SK-MEL-5 (cell line): ENCODE measurements around the gene TLE2. TPM values are rescaled to one million over a fixed set of nuclear protein-coding genes. Genes with fewer than 3 reads are reported as not detected.
"Not testable (repeated sequence)": the region's sequence is repeated elsewhere in the genome, so short reads cannot be mapped to it uniquely, and the experiment has no call there.

Source experiments
- DNase-seq: peaks from one replicate; pipeline ENCODE4 v3.0.0-alpha.2; 2016; ENCODE audit warnings: low read depth, low spot score
- in situ Hi-C: cut with HindIII; loops from 2 replicates; pipeline ENCODE4 v1.10.0; 2016; ENCODE audit warnings: low sequenced_read_pairs, high pct_unique_total_duplicates, low pct_unique_long_range_greater_than_20kb
- total RNA-seq: library from RNA; depleted of rRNA; stranded (reverse); fragments of >200 nt; shearing (Covaris generic); gene quantifications from 2 replicates; pipeline ENCODE4 v1.2.3, GENCODE V29; 2014

Gene TLE2
- total RNA-seq, 1 experiment from 2014 or later: 2.2 TPM

- in situ Hi-C loops: no loop called here
- DNase-seq: no peak
These were observed 24.6 kb downstream of the TLE2 start for GRCh38 chr19:3004522-3004921.

GRCh38 chr19:3003046-3003445 is 26.0 kb downstream of the TLE2 start:
- DNase-seq: no peak
- in situ Hi-C loops: no loop called here

GRCh38 chr19:3001235-3001800 is 27.8 kb downstream of the TLE2 start:
- in situ Hi-C loops: no loop called here
- no peak for DNase-seq

GRCh38 chr19:2998642-2999041 is 30.4 kb downstream of the TLE2 start:
- DNase-seq: no peak
- in situ Hi-C loops: no loop called here

GRCh38 chr19:2997720-2998119 is 31.4 kb downstream of the TLE2 start:
- no peak for DNase-seq
- in situ Hi-C loops: no loop called here

- in situ Hi-C loops: no loop called here
These were observed 34.4 kb downstream of the TLE2 start for GRCh38 chr19:2994588-2995131.

GRCh38 chr19:2993579-2993978 is 35.5 kb downstream of the TLE2 start:
- DNase-seq: no peak
- in situ Hi-C loops: no loop called here

More at GRCh38 chr19:2994588-2995131, 34.4 kb downstream of the TLE2 start:
- DNase-seq: no peak

GRCh38 chr19:2992958-2993357 is 36.1 kb downstream of the TLE2 start:
- no peak for DNase-seq
- in situ Hi-C loops: no loop called here

GRCh38 chr19:2992333-2992732 is 36.7 kb downstream of the TLE2 start:
- in situ Hi-C loops, DNase-seq: not testable (repeated sequence)

- in situ Hi-C loops: no loop called here
- DNase-seq: no peak
These were observed 39.7 kb downstream of the TLE2 start for GRCh38 chr19:2989236-2989946.

- in situ Hi-C loops: no loop called here
- no peak for DNase-seq
These were observed 40.5 kb downstream of the TLE2 start for GRCh38 chr19:2988568-2988967.

- DNase-seq: no peak
- in situ Hi-C loops: no loop called here
These were observed 41.3 kb downstream of the TLE2 start for GRCh38 chr19:2987797-2988196.

GRCh38 chr19:2986951-2987524 is 42.0 kb downstream of the TLE2 start:
- no peak for DNase-seq

GRCh38 chr19:2984215-2984528 is 44.9 kb downstream of the TLE2 start:
- in situ Hi-C loops: no loop called here
- DNase-seq: no peak

More at GRCh38 chr19:2986951-2987524, 42.0 kb downstream of the TLE2 start:
- in situ Hi-C loops: no loop called here

- in situ Hi-C loops: no loop called here
- DNase-seq: no peak
These were observed 45.5 kb downstream of the TLE2 start for GRCh38 chr19:2983351-2984214.

- in situ Hi-C loops: no loop called here
- DNase-seq: no peak
These were observed 46.1 kb downstream of the TLE2 start for GRCh38 chr19:2982983-2983350.

- in situ Hi-C loops: no loop called here
- no peak for DNase-seq
These were observed 46.5 kb downstream of the TLE2 start for GRCh38 chr19:2982561-2982960.

- DNase-seq: no peak
- in situ Hi-C loops: no loop called here
These were observed 47.2 kb downstream of the TLE2 start for GRCh38 chr19:2981898-2982297.
